Measurements from ENCODE around the gene ROR2.

- TF ChIP-seq CTCF (IDR thresholded peaks at IDR 0.05) (no peak), POLR2A (IDR thresholded peaks at IDR 0.05) (no peak)
Observed at GRCh38 chr9:91694081-91694870, 255.8 kb downstream of the ROR2 start.

Measured in Peyer's patch (tissue), 4 donors.